IPS DF 6.9 (cell line): ENCODE data around the gene UGDH.
"Not testable (repeated sequence)": the region's sequence is repeated elsewhere in the genome, so short reads cannot be mapped to it uniquely, and the experiment has no call there.

Experiments
- DNase-seq: peaks from one replicate; pipeline ENCODE4 v3.0.0-alpha.2; 2013; ENCODE audit warnings: low read depth, low spot score
- H3K27ac ChIP-seq: one replicate; pipeline ENCODE4 v1.5.1; 2013; ENCODE audit warnings: low read length, control low read depth
- H3K27me3 ChIP-seq: 2 replicates; pipeline ENCODE4 v1.6.1; 2013; ENCODE audit warnings: mild to moderate bottlenecking, low read length; ENCODE audit not compliant: control insufficient read depth, insufficient read depth
- H3K36me3 ChIP-seq: 2 replicates; pipeline ENCODE4 v1.6.1; 2013; ENCODE audit warnings: low read length; ENCODE audit not compliant: control insufficient read depth, insufficient read depth
- H3K4me1 ChIP-seq: 2 replicates; pipeline ENCODE4 v1.6.1; 2013; ENCODE audit warnings: low read length; ENCODE audit not compliant: control insufficient read depth, insufficient read depth
- H3K4me3 ChIP-seq: 2 replicates; pipeline ENCODE4 v1.5.1; 2013; ENCODE audit warnings: mild to moderate bottlenecking, low read length
- H3K9me3 ChIP-seq: 2 replicates; pipeline ENCODE4 v1.6.1; 2013; ENCODE audit warnings: low read length, inconsistent platforms; ENCODE audit not compliant: control insufficient read depth, insufficient read depth
- WGBS: extraction: QIAGEN DNeasy Blood & Tissue Kit; methylation state at CpG from one replicate; pipeline ENCODE4 v1.1.7; 2013; ENCODE audit warnings: mixed read lengths, missing lambda C conversion rate; ENCODE audit not compliant: insufficient read length, insufficient coverage; 5-methylcytosine and 5-hydroxymethylcytosine counted together

The UGDH gene

GRCh38 chr4:39472396-39472795 is 54.8 kb downstream of the UGDH start:
- no CpG with 5 or more reads among the region's 3 CpGs for WGBS
- H3K27ac ChIP-seq, result no peak overlapping the region
- H3K4me3 ChIP-seq, result no peak overlapping the region
- H3K36me3 ChIP-seq, result no peaks in the 10 kb centered on the region; the same call in 1 of the 2 replicates
- no peaks in the 10 kb centered on the region for H3K9me3 ChIP-seq
- no peak for DNase-seq
- no peaks in the 10 kb centered on the region for H3K4me1 ChIP-seq
- H3K27me3 ChIP-seq, result no peaks in the 10 kb centered on the region

GRCh38 chr4:39470402-39470801 is 56.8 kb downstream of the UGDH start:
- Histone ChIP-seq H3K27ac (no peak overlapping the region), H3K36me3 (peaks cover 3% of the 10 kb centered on the region; the same call in 1 of the 2 replicates)

GRCh38 chr4:39469429-39470077 is 57.7 kb downstream of the UGDH start:
- WGBS, result no CpG with 5 or more reads among the region's 4 CpGs
- Histone ChIP-seq H3K27ac (no peak overlapping the region), H3K27me3 (no peaks in the 10 kb centered on the region), H3K9me3 (no peaks in the 10 kb centered on the region), H3K4me3 (no peak overlapping the region), H3K36me3 (peaks cover 3% of the 10 kb centered on the region; the same call in 1 of the 2 replicates), H3K4me1 (no peaks in the 10 kb centered on the region)
- DNase-seq, result no peak

More at GRCh38 chr4:39470402-39470801, 56.8 kb downstream of the UGDH start:
- WGBS, result no CpG with 5 or more reads among the region's 1 CpG
- Histone ChIP-seq H3K4me1 (no peaks in the 10 kb centered on the region), H3K27me3 (no peaks in the 10 kb centered on the region), H3K4me3 (no peak overlapping the region), H3K9me3 (no peaks in the 10 kb centered on the region)
- DNase-seq, result no peak

- Histone ChIP-seq H3K4me3 (no peak overlapping the region), H3K4me1 (no peaks in the 10 kb centered on the region), H3K36me3 (peaks cover 6% of the 10 kb centered on the region; the same call in 1 of the 2 replicates), H3K9me3 (no peaks in the 10 kb centered on the region), H3K27ac (no peak overlapping the region), H3K27me3 (no peaks in the 10 kb centered on the region)
- no peak for DNase-seq
- WGBS, result no CpG with 5 or more reads among the region's 4 CpGs
Observed at GRCh38 chr4:39467464-39467863, 59.8 kb downstream of the UGDH start.

- Histone ChIP-seq H3K36me3 (peaks cover 6% of the 10 kb centered on the region; the same call in 1 of the 2 replicates), H3K4me3 (no peak overlapping the region), H3K27ac (no peak overlapping the region), H3K9me3 (no peaks in the 10 kb centered on the region), H3K27me3 (no peaks in the 10 kb centered on the region), H3K4me1 (no peaks in the 10 kb centered on the region)
- no CpG with 5 or more reads among the region's 4 CpGs for WGBS
- no peak for DNase-seq
Observed at GRCh38 chr4:39466747-39467146, 60.5 kb downstream of the UGDH start.

GRCh38 chr4:39464886-39465501 is 62.2 kb downstream of the UGDH start:
- Histone ChIP-seq H3K27ac (no peak overlapping the region), H3K36me3 (peaks cover 6% of the 10 kb centered on the region; the same call in 1 of the 2 replicates), H3K4me1 (no peaks in the 10 kb centered on the region), H3K9me3 (no peaks in the 10 kb centered on the region), H3K27me3 (no peaks in the 10 kb centered on the region), H3K4me3 (no peak overlapping the region)
- DNase-seq, result no peak
- WGBS, result no CpG with 5 or more reads among the region's 2 CpGs

GRCh38 chr4:39458505-39459300 is 68.5 kb downstream of the UGDH start, which contains the start of the genes LIAS and RPL9:
TSS of gene LIAS (plus strand) at chr4:39459056. CDS start at chr4:39459118, 62 bp downstream.
TSS of gene RPL9 (minus strand) at chr4:39458922. CDS start at chr4:39458439, 483 bp downstream.
- H3K4me3 ChIP-seq, result peak within 1 kb of the TSS; percentile 81
- peaks cover 24% of the 10 kb centered on the region; the same call in 1 of the 2 replicates for H3K36me3 ChIP-seq
- no peak within 1 kb of the TSS for H3K27ac ChIP-seq
- H3K9me3 ChIP-seq, result no peaks in the 10 kb centered on the region
- no peaks in the 10 kb centered on the region for H3K27me3 ChIP-seq
- peak; percentile 98 for DNase-seq
- no peaks in the 10 kb centered on the region for H3K4me1 ChIP-seq
- no CpG with 5 or more reads among the region's 55 CpGs for WGBS

- H3K4me1 ChIP-seq, result not testable (repeated sequence)
- no CpG with 5 or more reads among the region's 13 CpGs for WGBS
- peaks cover 26% of the 10 kb centered on the region; the same call in 1 of the 2 replicates for H3K36me3 ChIP-seq
Observed at GRCh38 chr4:39458161-39458504, 69.1 kb downstream of the UGDH start.

GRCh38 chr4:39456946-39457763 is 70.1 kb downstream of the UGDH start:
- no CpG with 5 or more reads among the region's 10 CpGs for WGBS
- H3K9me3 ChIP-seq, result no peaks in the 10 kb centered on the region
- no peak for DNase-seq
- H3K4me1 ChIP-seq, result no peaks in the 10 kb centered on the region
- H3K4me3 ChIP-seq, result no peak overlapping the region; the same call in 1 of the 2 replicates
- H3K36me3 ChIP-seq, result peaks cover 36% of the 10 kb centered on the region; the same call in 1 of the 2 replicates
- no peaks in the 10 kb centered on the region for H3K27me3 ChIP-seq
- H3K27ac ChIP-seq, result no peak overlapping the region

More at GRCh38 chr4:39458161-39458504, 69.1 kb downstream of the UGDH start:
- DNase-seq, H3K27me3 ChIP-seq, H3K9me3 ChIP-seq, H3K27ac ChIP-seq: not testable (repeated sequence)
- H3K4me3 ChIP-seq, result peak overlapping the region; percentile 81
